ENCODE results near the gene FAM187B. TPM values are rescaled to one million over a fixed set of nuclear protein-coding genes. Genes with fewer than 3 reads are reported as not detected.

Gene FAM187B
- total and polyA plus RNA-seq, 4 experiments from 2014 or later = not detected

- intact Hi-C loops (cut with micrococcal nuclease) = no loop called here
- Histone ChIP-seq H3K4me3 (ENCODE audit: low read length in 2 of 2) (no peak overlapping the region), H3K27ac (ENCODE audit: low read depth, low read length) (no peak overlapping the region), H3K4me1 (ENCODE audit: insufficient read depth, low read length) (peaks cover 6% of the 10 kb centered on the region), H3K27me3 (ENCODE audit: insufficient read depth, low read length) (no peaks in the 10 kb centered on the region), H3K9me3 (ENCODE audit: control insufficient read depth in 1 of 2, low read length in 2 of 2) (no peaks in the 10 kb centered on the region), H3K36me3 (ENCODE audit: insufficient read depth, low read length) (no peaks in the 10 kb centered on the region)
- CTCF ChIA-PET (ENCODE audit: partially characterized antibody) = interaction anchor here (0.7 to 2.1 kb wide), 4 partner anchors 10 to 262 kb away, joined by 3 to 6 read pairs (median 4); no protein-coding TSS in a partner anchor
- POLR2A ChIA-PET (ENCODE audit: partially characterized antibody) = interaction anchor here (0.6 to 13.3 kb wide), 3 partner anchors 20 to 37 kb away, joined by 3 to 217 read pairs (median 11); partner anchors contain the start of gene USF2
- Mint-ChIP-seq H3K4me3 (no peak overlapping the region), H3K4me1 (peaks cover 4 to 10% (median 10%) of the 10 kb centered on the region in 4 donors), H3K27me3 (no peaks in the 10 kb centered on the region), H3K27ac (peak overlapping the region in 3 of 7 donors; percentile 76 to 78 (median 77)), H3K9me3 (peaks cover 0 to 4% (median 1%) of the 10 kb centered on the region in 8 donors), H3K36me3 (no peaks in the 10 kb centered on the region)
- no peak for DNase-seq
Observed at GRCh38 chr19:35232912-35233311, 4.4 kb upstream of the FAM187B start.

GRCh38 chr19:35231956-35232645 is 3.6 kb upstream of the FAM187B start:
- Mint-ChIP-seq H3K36me3 (no peaks in the 10 kb centered on the region), H3K27me3 (no peaks in the 10 kb centered on the region), H3K9me3 (peaks cover 0 to 4% (median 1%) of the 10 kb centered on the region in 8 donors), H3K4me1 (peaks cover 2 to 8% (median 7%) of the 10 kb centered on the region in 4 donors), H3K4me3 (no peak overlapping the region), H3K27ac (no peak overlapping the region)
- ChIA-PET POLR2A (ENCODE audit: partially characterized antibody) (interaction anchor here (0.8 kb wide), 1 partner anchor 18 kb away, joined by 3 read pairs; no protein-coding TSS in a partner anchor), CTCF (ENCODE audit: partially characterized antibody) (interaction anchor here (1.5 kb wide), 1 partner anchor 10 kb away, joined by 4 read pairs; no protein-coding TSS in a partner anchor)
- Histone ChIP-seq H3K27ac (ENCODE audit: low read depth, low read length) (no peak overlapping the region), H3K36me3 (ENCODE audit: insufficient read depth, low read length) (no peaks in the 10 kb centered on the region), H3K27me3 (ENCODE audit: insufficient read depth, low read length) (no peaks in the 10 kb centered on the region), H3K4me1 (ENCODE audit: insufficient read depth, low read length) (peaks cover 6% of the 10 kb centered on the region), H3K4me3 (ENCODE audit: low read length in 2 of 2) (no peak overlapping the region), H3K9me3 (ENCODE audit: control insufficient read depth in 1 of 2, low read length in 2 of 2) (no peaks in the 10 kb centered on the region)
- intact Hi-C loops (cut with micrococcal nuclease) = no loop called here
- no peak for DNase-seq

- POLR2A ChIA-PET (ENCODE audit: partially characterized antibody) = no interaction called here
- Mint-ChIP-seq H3K9me3 (peaks cover 0 to 5% (median 0%) of the 10 kb centered on the region in 8 donors), H3K27me3 (no peaks in the 10 kb centered on the region), H3K36me3 (no peaks in the 10 kb centered on the region), H3K4me3 (no peak overlapping the region), H3K27ac (no peak overlapping the region), H3K4me1 (peaks cover 2 to 16% (median 10%) of the 10 kb centered on the region in 4 donors)
- peaks cover 10% of the 10 kb centered on the region for H3K4me1 ChIP-seq (ENCODE audit: insufficient read depth, low read length)
- no peak overlapping the region for H3K4me3 ChIP-seq (ENCODE audit: low read length in 2 of 2)
- DNase-seq = no peak
- intact Hi-C loops (cut with micrococcal nuclease) = no loop called here
- CTCF ChIA-PET (ENCODE audit: partially characterized antibody) = no interaction called here
- H3K36me3 ChIP-seq (ENCODE audit: insufficient read depth, low read length) = no peaks in the 10 kb centered on the region
- no peaks in the 10 kb centered on the region for H3K9me3 ChIP-seq (ENCODE audit: control insufficient read depth in 1 of 2, low read length in 2 of 2)
- no peaks in the 10 kb centered on the region for H3K27me3 ChIP-seq (ENCODE audit: insufficient read depth, low read length)
- H3K27ac ChIP-seq (ENCODE audit: low read depth, low read length) = no peak overlapping the region
Observed at GRCh38 chr19:35229601-35230000, 1.1 kb upstream of the FAM187B start.

DNA sequence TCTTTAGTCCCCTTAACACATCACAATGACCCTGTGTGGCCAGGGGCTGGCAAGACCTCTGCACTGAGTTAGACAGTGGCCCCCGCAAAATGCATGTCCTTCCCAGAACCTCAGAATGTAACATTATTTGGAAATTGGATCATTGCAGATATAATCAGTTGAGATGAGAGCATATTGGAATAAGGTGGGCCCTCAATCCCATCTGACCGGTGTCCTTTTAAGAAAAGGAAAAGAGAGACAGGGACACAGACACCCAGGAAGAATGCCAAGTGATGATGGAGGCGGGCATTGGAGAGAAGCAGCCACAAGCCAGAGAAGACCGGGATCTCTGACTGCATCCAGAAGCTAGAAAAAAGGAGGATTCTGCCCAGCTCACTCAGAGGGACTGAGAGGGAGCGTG is 1.8 kb downstream of the FAM187B start:
- Histone ChIP-seq H3K36me3 (ENCODE audit: insufficient read depth, low read length) (no peaks in the 10 kb centered on the region), H3K4me1 (ENCODE audit: insufficient read depth, low read length) (peaks cover 27% of the 10 kb centered on the region), H3K9me3 (ENCODE audit: control insufficient read depth in 1 of 2, low read length in 2 of 2) (no peaks in the 10 kb centered on the region), H3K27ac (ENCODE audit: low read depth, low read length) (no peak overlapping the region), H3K4me3 (ENCODE audit: low read length in 2 of 2) (no peak overlapping the region), H3K27me3 (ENCODE audit: insufficient read depth, low read length) (no peaks in the 10 kb centered on the region)
- ChIA-PET POLR2A (ENCODE audit: partially characterized antibody) (interaction anchor here (0.6 to 1.2 kb wide), 4 partner anchors 10 to 39 kb away, joined by 3 to 4 read pairs (median 4); no protein-coding TSS in a partner anchor), CTCF (ENCODE audit: partially characterized antibody) (no interaction called here)
- Mint-ChIP-seq H3K9me3 (peaks cover 0 to 2% (median 0%) of the 10 kb centered on the region in 8 donors), H3K4me3 (no peak overlapping the region), H3K27ac (peak overlapping the region in 3 of 7 donors; percentile 2 to 74 (median 51)), H3K4me1 (peaks cover 2 to 40% (median 19%) of the 10 kb centered on the region in 4 donors), H3K36me3 (no peaks in the 10 kb centered on the region), H3K27me3 (no peaks in the 10 kb centered on the region)
- intact Hi-C loops (cut with micrococcal nuclease) = no loop called here
- no peak for DNase-seq

GRCh38 chr19:35225951-35226350 is 2.6 kb downstream of the FAM187B start:
- Mint-ChIP-seq H3K4me1 (peaks cover 2 to 45% (median 20%) of the 10 kb centered on the region in 4 donors), H3K27ac (peak overlapping the region in 2 of 7 donors; percentile 46 to 64), H3K4me3 (peak overlapping the region in 2 of 8 donors; percentile 35 to 53), H3K9me3 (peaks cover 0 to 2% (median 0%) of the 10 kb centered on the region in 8 donors), H3K36me3 (no peaks in the 10 kb centered on the region), H3K27me3 (no peaks in the 10 kb centered on the region)
- H3K27ac ChIP-seq (ENCODE audit: low read depth, low read length) = no peak overlapping the region
- H3K9me3 ChIP-seq (ENCODE audit: control insufficient read depth in 1 of 2, low read length in 2 of 2) = no peaks in the 10 kb centered on the region
- POLR2A ChIA-PET (ENCODE audit: partially characterized antibody) = interaction anchor here (0.7 to 6.7 kb wide), 4 partner anchors 11 to 14 kb away, joined by 3 to 40 read pairs (median 3); no protein-coding TSS in a partner anchor
- CTCF ChIA-PET (ENCODE audit: partially characterized antibody) = interaction anchor here (0.9 kb wide), 1 partner anchor 269 kb away, joined by 3 read pairs; no protein-coding TSS in a partner anchor
- H3K27me3 ChIP-seq (ENCODE audit: insufficient read depth, low read length) = no peaks in the 10 kb centered on the region
- H3K36me3 ChIP-seq (ENCODE audit: insufficient read depth, low read length) = no peaks in the 10 kb centered on the region
- DNase-seq = no peak
- no peak overlapping the region for H3K4me3 ChIP-seq (ENCODE audit: low read length in 2 of 2)
- intact Hi-C loops (cut with micrococcal nuclease) = no loop called here
- peaks cover 34% of the 10 kb centered on the region for H3K4me1 ChIP-seq (ENCODE audit: insufficient read depth, low read length)

- H3K9me3 ChIP-seq (ENCODE audit: control insufficient read depth in 1 of 2, low read length in 2 of 2) = no peaks in the 10 kb centered on the region
- no peak overlapping the region for H3K4me3 ChIP-seq (ENCODE audit: low read length in 2 of 2)
- ChIA-PET CTCF (ENCODE audit: partially characterized antibody) (interaction anchor here (0.9 kb wide), 1 partner anchor 270 kb away, joined by 3 read pairs; no protein-coding TSS in a partner anchor), POLR2A (ENCODE audit: partially characterized antibody) (interaction anchor here (1.2 to 6.7 kb wide), 4 partner anchors 9 to 15 kb away, joined by 3 to 40 read pairs (median 10); no protein-coding TSS in a partner anchor)
- H3K4me1 Mint-ChIP-seq = peaks cover 6 to 45% (median 26%) of the 10 kb centered on the region in 4 donors
- H3K27me3 Mint-ChIP-seq = no peaks in the 10 kb centered on the region
- no peaks in the 10 kb centered on the region for H3K36me3 Mint-ChIP-seq
- no peak overlapping the region for H3K27ac ChIP-seq (ENCODE audit: low read depth, low read length)
- no peaks in the 10 kb centered on the region for H3K36me3 ChIP-seq (ENCODE audit: insufficient read depth, low read length)
- H3K9me3 Mint-ChIP-seq = peaks cover 0 to 5% (median 0%) of the 10 kb centered on the region in 8 donors
- peak overlapping the region in 2 of 7 donors; percentile 32 to 35 for H3K27ac Mint-ChIP-seq
- intact Hi-C loops (cut with micrococcal nuclease) = no loop called here
- H3K4me3 Mint-ChIP-seq = no peak overlapping the region
- H3K4me1 ChIP-seq (ENCODE audit: insufficient read depth, low read length) = peaks cover 44% of the 10 kb centered on the region
- DNase-seq = no peak
- H3K27me3 ChIP-seq (ENCODE audit: insufficient read depth, low read length) = no peaks in the 10 kb centered on the region
Observed at GRCh38 chr19:35224681-35225571, 3.6 kb downstream of the FAM187B start.
